ENCODE measurements around the gene KLHL28.

DNA sequence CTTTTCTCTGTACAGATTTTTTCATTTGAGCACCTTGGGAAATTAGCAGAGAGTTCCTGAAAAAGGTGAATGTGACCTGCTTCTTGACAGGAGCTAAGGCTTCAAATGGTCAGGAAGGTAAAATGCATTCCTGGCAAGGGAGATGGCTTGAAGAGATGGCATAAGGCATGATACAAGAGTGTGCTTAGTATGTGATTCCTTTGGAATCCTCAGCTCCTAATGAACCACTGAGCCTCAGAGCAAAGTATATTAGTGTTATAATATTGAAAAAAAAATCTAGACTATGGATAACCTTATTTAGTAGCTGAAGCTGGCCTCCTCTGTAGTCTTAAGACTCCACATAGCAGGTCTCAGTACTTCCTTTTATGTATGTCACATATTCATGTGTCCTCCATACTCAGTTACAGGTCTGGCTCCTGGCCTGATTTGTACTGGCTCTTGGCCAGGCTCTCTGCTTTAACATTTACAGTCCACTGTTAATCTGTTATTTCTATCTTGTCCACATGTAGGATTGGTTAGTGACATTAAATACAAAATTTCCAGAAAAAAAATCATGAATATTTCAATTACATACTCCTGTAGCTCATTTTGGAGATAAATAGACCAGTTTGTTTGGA is 18.1 kb upstream of the KLHL28 start:
- TF ChIP-seq POLR2A (IDR thresholded peaks at IDR 0.05) (no peak), CTCF (IDR thresholded peaks at IDR 0.05) (no peak)

All from heart left ventricle (tissue), 13 donors.